ENCODE results near the gene ZCCHC24. TPM values are rescaled to one million over a fixed set of nuclear protein-coding genes. Genes with fewer than 3 reads are reported as not detected.
A peak's percentile ranks its signal among the peaks of the same experiment; 100 is the strongest.

The ZCCHC24 gene
- total RNA-seq: under 1 TPM; 0.52 to 0.69 TPM

- H3K36me3 Mint-ChIP-seq (ENCODE audit: low read depth): no peaks in the 10 kb centered on the region
- intact Hi-C loops (cut with micrococcal nuclease): loop anchor here (1.0 to 10.0 kb wide), 9 partner anchors 58 to 1411 kb away; partner anchors contain the start of genes PPIF, RPS24 and TMEM254
- H3K27me3 Mint-ChIP-seq (ENCODE audit: low read depth): peaks cover 12% of the 10 kb centered on the region
- peaks cover 21% of the 10 kb centered on the region for H3K4me1 Mint-ChIP-seq (ENCODE audit: low read depth)
- CTCF ChIA-PET: interaction anchor here (0.6 to 1.0 kb wide), 7 partner anchors 10 to 470 kb away, joined by 3 to 6 read pairs (median 4); no protein-coding TSS in a partner anchor
- H3K9me3 Mint-ChIP-seq: no peaks in the 10 kb centered on the region
- H3K4me3 Mint-ChIP-seq: peak within 1 kb of the TSS; percentile 70
- DNase-seq: peak; percentile 92
- H3K27ac Mint-ChIP-seq: no peak within 1 kb of the TSS
These were observed at the start of gene ZCCHC24 for GRCh38 chr10:79445161-79445976. ZCCHC24 (minus strand) TSS chr10:79445624; CDS start chr10:79445440, 184 bp downstream.

DNA sequence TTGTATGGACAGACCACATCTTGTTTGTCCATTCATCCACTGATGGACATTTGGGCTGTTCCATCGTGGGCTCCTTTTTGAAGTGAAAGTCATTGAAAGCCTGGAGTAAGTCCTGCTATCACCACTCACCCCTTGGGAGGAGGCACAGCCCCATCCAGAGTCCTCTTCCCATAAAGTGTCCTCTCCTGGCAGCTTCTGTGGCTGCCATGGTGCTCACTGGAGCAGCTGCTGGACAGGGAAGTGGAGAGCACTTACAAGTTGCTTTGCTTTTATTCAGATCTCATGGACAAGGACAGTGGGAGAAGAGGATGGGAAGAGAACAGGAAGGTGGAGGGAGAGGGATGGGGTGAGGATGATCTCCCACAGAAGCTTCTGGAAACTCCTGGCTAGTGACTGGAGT, 48.4 kb upstream of the ZCCHC24 start:
- no peak for DNase-seq

GRCh38 chr10:79492839-79493238, 47.4 kb upstream of the ZCCHC24 start:
- DNase-seq: no peak

More for the DNA sequence above, 48.4 kb upstream of the ZCCHC24 start:
- H3K9me3 Mint-ChIP-seq: no peaks in the 10 kb centered on the region
- H3K27ac Mint-ChIP-seq: no peak overlapping the region
- no peaks in the 10 kb centered on the region for H3K36me3 Mint-ChIP-seq (ENCODE audit: low read depth)
- H3K4me1 Mint-ChIP-seq (ENCODE audit: low read depth): no peaks in the 10 kb centered on the region
- H3K4me3 Mint-ChIP-seq: no peak overlapping the region
- intact Hi-C loops (cut with micrococcal nuclease): loop anchor here (10.0 kb wide), 1 partner anchor 651 kb away; no protein-coding TSS in a partner anchor
- CTCF ChIA-PET: no interaction called here
- H3K27me3 Mint-ChIP-seq (ENCODE audit: low read depth): peaks cover 11% of the 10 kb centered on the region

GRCh38 chr10:79492256-79492655, 46.8 kb upstream of the ZCCHC24 start:
- no peak overlapping the region for H3K4me3 Mint-ChIP-seq
- intact Hi-C loops (cut with micrococcal nuclease): loop anchor here (10.0 kb wide), 1 partner anchor 653 kb away; no protein-coding TSS in a partner anchor
- no peak overlapping the region for H3K27ac Mint-ChIP-seq
- CTCF ChIA-PET: interaction anchor here (0.5 kb wide), 2 partner anchors 131 to 883 kb away, joined by 3 read pairs; no protein-coding TSS in a partner anchor
- no peaks in the 10 kb centered on the region for H3K9me3 Mint-ChIP-seq
- DNase-seq: no peak
- no peaks in the 10 kb centered on the region for H3K4me1 Mint-ChIP-seq (ENCODE audit: low read depth)
- peaks cover 5% of the 10 kb centered on the region for H3K27me3 Mint-ChIP-seq (ENCODE audit: low read depth)
- no peaks in the 10 kb centered on the region for H3K36me3 Mint-ChIP-seq (ENCODE audit: low read depth)

More at GRCh38 chr10:79492839-79493238, 47.4 kb upstream of the ZCCHC24 start:
- no peak overlapping the region for H3K4me3 Mint-ChIP-seq
- no peaks in the 10 kb centered on the region for H3K9me3 Mint-ChIP-seq
- peaks cover 7% of the 10 kb centered on the region for H3K27me3 Mint-ChIP-seq (ENCODE audit: low read depth)
- no peaks in the 10 kb centered on the region for H3K4me1 Mint-ChIP-seq (ENCODE audit: low read depth)
- H3K27ac Mint-ChIP-seq: no peak overlapping the region
- no peaks in the 10 kb centered on the region for H3K36me3 Mint-ChIP-seq (ENCODE audit: low read depth)
- intact Hi-C loops (cut with micrococcal nuclease): loop anchor here (10.0 kb wide), 1 partner anchor 652 kb away; no protein-coding TSS in a partner anchor
- CTCF ChIA-PET: interaction anchor here (0.5 kb wide), 1 partner anchor 882 kb away, joined by 3 read pairs; no protein-coding TSS in a partner anchor

- DNase-seq: peak; percentile 10
- no peak overlapping the region for H3K27ac Mint-ChIP-seq
- no peaks in the 10 kb centered on the region for H3K27me3 Mint-ChIP-seq (ENCODE audit: low read depth)
- no peaks in the 10 kb centered on the region for H3K36me3 Mint-ChIP-seq (ENCODE audit: low read depth)
- CTCF ChIA-PET: interaction anchor here (1.9 kb wide), 1 partner anchor 117 kb away, joined by 4 read pairs; no protein-coding TSS in a partner anchor
- no peaks in the 10 kb centered on the region for H3K4me1 Mint-ChIP-seq (ENCODE audit: low read depth)
- no peaks in the 10 kb centered on the region for H3K9me3 Mint-ChIP-seq
- H3K4me3 Mint-ChIP-seq: no peak overlapping the region
- intact Hi-C loops (cut with micrococcal nuclease): loop anchor here (10.0 kb wide), 1 partner anchor 654 kb away; no protein-coding TSS in a partner anchor
These were observed 45.9 kb upstream of the ZCCHC24 start for GRCh38 chr10:79491143-79491835.

DNA sequence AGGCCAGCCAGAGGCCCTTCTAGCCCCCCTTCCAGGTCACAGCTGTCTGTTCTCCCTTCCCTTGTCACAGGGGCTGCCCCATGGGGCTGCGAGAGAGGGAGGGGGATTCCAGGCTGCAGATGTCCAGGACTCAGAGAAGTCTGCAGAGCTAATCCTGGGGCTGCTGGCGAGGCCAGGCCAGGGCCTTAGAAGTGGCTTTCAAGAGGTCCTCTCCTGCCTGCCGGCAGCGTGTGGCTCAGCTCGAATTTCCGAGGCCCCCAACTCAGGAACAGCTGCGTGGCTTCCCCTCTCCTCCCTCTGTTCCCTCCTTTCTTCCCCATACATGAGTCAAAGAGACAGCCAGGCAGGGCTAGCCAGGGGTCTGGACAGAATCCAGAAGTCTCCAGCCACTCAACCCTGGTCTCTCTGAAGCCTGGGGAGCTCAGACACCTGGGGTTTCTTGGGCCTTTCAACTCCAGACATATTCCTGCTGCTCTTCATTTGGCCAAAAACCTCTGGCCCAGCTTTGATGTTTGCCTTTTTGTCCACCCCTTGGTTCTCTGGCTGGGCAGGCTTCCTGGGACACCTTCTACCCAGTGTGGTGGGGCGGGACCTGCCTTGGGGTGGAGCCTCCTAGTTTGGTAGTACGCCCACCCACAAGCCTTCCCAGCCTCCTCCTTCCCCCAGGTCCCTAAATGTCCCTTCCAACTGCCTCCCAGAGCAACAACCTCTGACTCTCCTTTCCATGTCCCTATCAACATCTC, 45.1 kb upstream of the ZCCHC24 start:
- intact Hi-C loops (cut with micrococcal nuclease): loop anchor here (10.0 kb wide), 1 partner anchor 654 kb away; no protein-coding TSS in a partner anchor
- CTCF ChIA-PET: interaction anchor here (0.8 to 1.9 kb wide), 2 partner anchors 17 to 116 kb away, joined by 3 to 4 read pairs; no protein-coding TSS in a partner anchor
- Mint-ChIP-seq H3K4me3 (no peak overlapping the region), H3K27ac (no peak overlapping the region), H3K36me3 (ENCODE audit: low read depth) (no peaks in the 10 kb centered on the region), H3K4me1 (ENCODE audit: low read depth) (no peaks in the 10 kb centered on the region), H3K27me3 (ENCODE audit: low read depth) (no peaks in the 10 kb centered on the region), H3K9me3 (no peaks in the 10 kb centered on the region)
- no peak for DNase-seq

DNA sequence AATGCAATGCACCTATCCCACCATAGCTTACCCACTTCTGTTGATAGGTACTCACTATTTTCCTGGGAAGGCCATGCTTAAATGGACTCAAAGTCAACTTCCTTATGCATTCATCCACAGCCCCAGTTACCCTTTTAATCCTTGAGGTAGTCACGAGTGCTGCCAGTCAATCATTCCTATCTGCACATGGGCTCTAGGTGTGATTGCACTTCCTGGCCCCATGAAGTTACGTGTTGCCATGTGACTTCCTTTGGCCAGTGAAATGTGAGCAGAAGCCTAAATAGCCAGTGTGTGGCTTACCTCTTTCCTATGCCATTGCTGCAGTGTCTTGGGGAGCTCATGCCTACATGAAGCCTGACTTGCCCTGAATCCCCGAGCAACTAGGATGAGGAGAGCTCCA, 43.4 kb upstream of the ZCCHC24 start:
- H3K4me3 Mint-ChIP-seq: no peak overlapping the region
- H3K4me1 Mint-ChIP-seq (ENCODE audit: low read depth): no peaks in the 10 kb centered on the region
- no peaks in the 10 kb centered on the region for H3K27me3 Mint-ChIP-seq (ENCODE audit: low read depth)
- no peaks in the 10 kb centered on the region for H3K9me3 Mint-ChIP-seq
- intact Hi-C loops (cut with micrococcal nuclease): no loop called here
- no peak overlapping the region for H3K27ac Mint-ChIP-seq
- CTCF ChIA-PET: interaction anchor here (1.3 to 2.7 kb wide), 2 partner anchors 83 to 115 kb away, joined by 4 to 29 read pairs; no protein-coding TSS in a partner anchor
- no peaks in the 10 kb centered on the region for H3K36me3 Mint-ChIP-seq (ENCODE audit: low read depth)
- DNase-seq: no peak

- Mint-ChIP-seq H3K27ac (no peak overlapping the region), H3K9me3 (no peaks in the 10 kb centered on the region), H3K36me3 (ENCODE audit: low read depth) (no peaks in the 10 kb centered on the region), H3K4me3 (no peak overlapping the region), H3K27me3 (ENCODE audit: low read depth) (no peaks in the 10 kb centered on the region), H3K4me1 (ENCODE audit: low read depth) (no peaks in the 10 kb centered on the region)
- no peak for DNase-seq
- intact Hi-C loops (cut with micrococcal nuclease): no loop called here
- CTCF ChIA-PET: interaction anchor here (1.2 to 2.7 kb wide), 4 partner anchors 10 to 114 kb away, joined by 3 to 29 read pairs (median 4); no protein-coding TSS in a partner anchor
These were observed 42.9 kb upstream of the ZCCHC24 start for GRCh38 chr10:79488336-79488735.

- Mint-ChIP-seq H3K4me3 (no peak overlapping the region), H3K27me3 (ENCODE audit: low read depth) (no peaks in the 10 kb centered on the region), H3K27ac (no peak overlapping the region), H3K9me3 (no peaks in the 10 kb centered on the region), H3K36me3 (ENCODE audit: low read depth) (no peaks in the 10 kb centered on the region), H3K4me1 (ENCODE audit: low read depth) (no peaks in the 10 kb centered on the region)
- peak; percentile 47 for DNase-seq
- intact Hi-C loops (cut with micrococcal nuclease): loop anchor here (1.0 kb wide), 2 partner anchors 87 to 113 kb away; no protein-coding TSS in a partner anchor
- CTCF ChIA-PET: interaction anchor here (0.7 to 2.7 kb wide), 7 partner anchors 10 to 718 kb away, joined by 3 to 29 read pairs (median 4); no protein-coding TSS in a partner anchor
These were observed 42.1 kb upstream of the ZCCHC24 start for GRCh38 chr10:79487296-79488194.

DNA sequence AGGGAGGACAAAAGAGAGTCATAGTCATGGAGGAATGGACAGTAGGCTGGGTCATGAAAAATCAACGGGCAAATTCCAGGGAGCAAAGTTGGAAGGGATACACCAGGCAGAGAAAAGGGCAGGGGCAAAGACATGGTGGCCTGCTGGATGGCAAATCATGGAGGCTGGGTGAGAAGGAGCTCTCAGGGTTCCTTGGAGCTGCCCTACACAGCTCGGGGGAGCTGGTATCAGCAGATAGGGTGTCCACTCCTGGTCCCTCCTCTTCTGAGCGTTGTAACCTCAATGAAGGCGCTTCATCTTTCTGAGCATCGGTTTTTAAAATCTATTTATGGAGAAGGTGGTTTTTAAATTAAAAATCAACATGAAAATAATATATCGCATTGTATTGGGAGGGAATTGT, 39.1 kb upstream of the ZCCHC24 start:
- H3K9me3 Mint-ChIP-seq: no peaks in the 10 kb centered on the region
- no peak overlapping the region for H3K27ac Mint-ChIP-seq
- intact Hi-C loops (cut with micrococcal nuclease): no loop called here
- no peaks in the 10 kb centered on the region for H3K27me3 Mint-ChIP-seq (ENCODE audit: low read depth)
- H3K4me3 Mint-ChIP-seq: no peak overlapping the region
- CTCF ChIA-PET: interaction anchor here (1.4 kb wide), 1 partner anchor 15 kb away, joined by 5 read pairs; no protein-coding TSS in a partner anchor
- H3K36me3 Mint-ChIP-seq (ENCODE audit: low read depth): no peaks in the 10 kb centered on the region
- no peaks in the 10 kb centered on the region for H3K4me1 Mint-ChIP-seq (ENCODE audit: low read depth)
- no peak for DNase-seq

DNA sequence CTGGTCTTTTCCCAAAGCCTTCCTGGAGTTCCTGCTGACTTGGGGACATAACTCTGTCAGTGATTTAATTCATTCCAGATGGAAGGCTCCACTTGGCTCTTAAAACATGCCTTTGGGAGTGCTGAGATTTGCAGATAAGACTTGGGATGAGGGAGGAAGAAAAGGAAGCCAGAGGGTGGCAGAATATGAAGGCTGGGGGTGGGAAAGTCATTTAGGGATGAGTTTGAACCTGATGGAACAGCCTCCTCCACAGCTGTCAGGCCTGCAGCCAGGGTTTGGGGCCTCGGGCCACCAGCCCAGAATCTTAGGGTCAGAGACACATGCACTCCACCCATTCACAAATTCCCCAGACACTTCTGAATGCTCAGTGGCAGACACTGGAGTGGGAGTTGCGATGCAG, 38.5 kb upstream of the ZCCHC24 start:
- H3K27me3 Mint-ChIP-seq (ENCODE audit: low read depth): no peaks in the 10 kb centered on the region

More for the DNA sequence above, 38.5 kb upstream of the ZCCHC24 start:
- Mint-ChIP-seq H3K9me3 (no peaks in the 10 kb centered on the region), H3K36me3 (ENCODE audit: low read depth) (no peaks in the 10 kb centered on the region), H3K27ac (no peak overlapping the region), H3K4me1 (ENCODE audit: low read depth) (no peaks in the 10 kb centered on the region), H3K4me3 (no peak overlapping the region)
- intact Hi-C loops (cut with micrococcal nuclease): no loop called here
- DNase-seq: no peak
- CTCF ChIA-PET: no interaction called here

All from activated naive CD4-positive, alpha-beta T cell treated with anti-CD3 and anti-CD28 coated beads for 36 hours (primary cell).